CD14-positive monocyte (primary cell): ENCODE results near the gene SIX2. TPM values are rescaled to one million over a fixed set of nuclear protein-coding genes. Genes with fewer than 3 reads are reported as not detected.

Experiments used
- DNase-seq, 3 donors: peaks; one replicate each; pipeline ENCODE4 v3.0.0-alpha.2; 2011 to 2022
- H2AFZ ChIP-seq: 2 replicates; pipeline ENCODE4 v1.6.0; 2012; ENCODE audit warnings: mild to moderate bottlenecking, low read depth, low read length, inconsistent platforms; ENCODE audit not compliant: insufficient read depth, poor library complexity, severe bottlenecking
- H3K27ac ChIP-seq, 2 donors: 1 replicate in 1 of 2; 2 replicates in 1 of 2; pipeline ENCODE4 v1.5.1; 2012 to 2013; ENCODE audit warnings: low read length in 2 of 2, control low read depth in 1 of 2, inconsistent platforms in 1 of 2, low read depth in 1 of 2, mild to moderate bottlenecking in 1 of 2
- H3K27me3 ChIP-seq, 2 donors: one replicate each; pipeline versions ENCODE4 v1.6.0 to v1.6.1; 2011 to 2013; ENCODE audit warnings: low read length in 2 of 2; ENCODE audit not compliant: control insufficient read depth in 2 of 2, insufficient read depth in 2 of 2
- H3K36me3 ChIP-seq, 2 donors: replicated peaks in 1 of 2; 1 replicate in 1 of 2; 2 replicates in 1 of 2; pipeline versions ENCODE4 v1.5.1 to v1.6.1; 2012 to 2013; ENCODE audit warnings: low read length in 2 of 2, control low read depth in 1 of 2, inconsistent platforms in 1 of 2, mild to moderate bottlenecking in 1 of 2; ENCODE audit not compliant: insufficient read depth in 2 of 2, control insufficient read depth in 1 of 2
- H3K4me1 ChIP-seq, 2 donors: 1 replicate in 1 of 2; 2 replicates in 1 of 2; pipeline versions ENCODE4 v1.5.1 to v1.6.1; 2012 to 2013; ENCODE audit warnings: low read length in 2 of 2, control low read depth in 1 of 2, inconsistent platforms in 1 of 2, mild to moderate bottlenecking in 1 of 2, moderate library complexity in 1 of 2; ENCODE audit not compliant: insufficient read depth in 2 of 2, control insufficient read depth in 1 of 2
- H3K4me2 ChIP-seq: replicated peaks from 2 replicates; pipeline ENCODE3; 2012; ENCODE audit warnings: low read length, moderate library complexity, mild to moderate bottlenecking; ENCODE audit not compliant: poor library complexity, severe bottlenecking; ENCODE audit errors: extremely low read depth
- H3K4me3 ChIP-seq, 3 experiments: fragments of 200-600 bp in 1 of 3; sonication (generic) in 1 of 3; replicated peaks in 1 of 3; 1 replicate in 2 of 3; 2 replicates in 1 of 3; pipeline ENCODE4 v1.5.1; 2011 to 2013; ENCODE audit warnings: low read length in 3 of 3, mild to moderate bottlenecking in 3 of 3, control low read depth in 2 of 3, low read depth in 2 of 3, inconsistent platforms in 1 of 3, moderate library complexity in 1 of 3
- H3K79me2 ChIP-seq: 2 replicates; pipeline ENCODE4 v1.6.0; 2012; ENCODE audit warnings: mild to moderate bottlenecking, control low read depth, inconsistent platforms, low read length, moderate library complexity; ENCODE audit not compliant: insufficient read depth
- H3K9ac ChIP-seq: 2 replicates; pipeline ENCODE4 v1.6.0; 2017; ENCODE audit warnings: low read length, mild to moderate bottlenecking; ENCODE audit not compliant: insufficient read depth, poor library complexity, severe bottlenecking
- H3K9me3 ChIP-seq, 2 donors: replicated peaks in 1 of 2; 1 replicate in 1 of 2; 2 replicates in 1 of 2; pipeline versions ENCODE4 v1.5.1 to v1.6.1; 2012 to 2013; ENCODE audit warnings: low read length in 2 of 2, control low read depth in 1 of 2; ENCODE audit not compliant: control insufficient read depth in 1 of 2, insufficient read depth in 1 of 2
- H4K20me1 ChIP-seq: 2 replicates; pipeline ENCODE4 v1.6.0; 2012; ENCODE audit warnings: mild to moderate bottlenecking, low read length, control low read depth, moderate library complexity; ENCODE audit not compliant: insufficient read depth
- H3K27ac Mint-ChIP-seq, 7 donors: one replicate each; pipeline ENCODE4 v1.8.0; 2020; ENCODE audit warnings: mild to moderate bottlenecking in 7 of 7, mixed read lengths in 7 of 7, moderate library complexity in 6 of 7, inconsistent platforms in 2 of 7
- H3K27me3 Mint-ChIP-seq, 3 donors: one replicate each; pipeline ENCODE4 v1.8.0; 2021 to 2022; ENCODE audit warnings: low read depth in 3 of 3, mild to moderate bottlenecking in 3 of 3, mixed read lengths in 3 of 3, moderate library complexity in 3 of 3, inconsistent platforms in 1 of 3
- H3K36me3 Mint-ChIP-seq, 2 donors: one replicate each; pipeline ENCODE4 v1.8.0; 2020; ENCODE audit warnings: mixed read lengths in 2 of 2, inconsistent platforms in 1 of 2, mild to moderate bottlenecking in 1 of 2
- H3K4me1 Mint-ChIP-seq: one replicate; pipeline ENCODE4 v1.8.0; 2020; ENCODE audit warnings: mild to moderate bottlenecking, mixed read lengths
- H3K4me3 Mint-ChIP-seq, 2 donors: one replicate each; pipeline ENCODE4 v1.8.0; 2020; ENCODE audit warnings: mild to moderate bottlenecking in 2 of 2, mixed read lengths in 2 of 2, moderate library complexity in 1 of 2
- H3K9me3 Mint-ChIP-seq, 7 donors: one replicate each; pipeline ENCODE4 v1.8.0; 2020 to 2022; ENCODE audit warnings: mixed read lengths in 7 of 7, mild to moderate bottlenecking in 6 of 7, moderate library complexity in 6 of 7, inconsistent platforms in 2 of 7
- WGBS: methylation state at CpG from one replicate; pipeline ENCODE4 v1.1.5; 2013; ENCODE audit warnings: missing lambda C conversion rate; ENCODE audit not compliant: insufficient coverage; 5-methylcytosine and 5-hydroxymethylcytosine counted together
- intact Hi-C, 2 donors: fragments of 100-400 bp; cut with micrococcal nuclease; formaldehyde crosslinking; loops; one replicate each; pipeline versions ENCODE4 v1.15.0 to v1.15.1; 2023
- polyA plus RNA-seq, 3 donors: library from polyadenylated mRNA; depleted of rRNA in 1 of 3; unstranded in 2 of 3; stranded (reverse) in 1 of 3; fragments of 300-500 nt in 2 of 3; fragments of >200 nt in 1 of 3; fragmentation: Illumina TruSeq in 2 of 3; gene quantifications; 1 replicate in 2 of 3; 2 replicates in 1 of 3; pipeline ENCODE4 v1.2.3, GENCODE V29; 2012 to 2021
- TF ChIP-seq, protein P1 (sequence below): fragments of 200-600 bp; IDR thresholded peaks from one replicate; pipeline ENCODE4 v1.8.0; 2022; ENCODE audit warnings: antibody characterized with exemption, mild to moderate bottlenecking

SIX2 gene
- polyA plus RNA-seq, 3 donors: not detected

DNA sequence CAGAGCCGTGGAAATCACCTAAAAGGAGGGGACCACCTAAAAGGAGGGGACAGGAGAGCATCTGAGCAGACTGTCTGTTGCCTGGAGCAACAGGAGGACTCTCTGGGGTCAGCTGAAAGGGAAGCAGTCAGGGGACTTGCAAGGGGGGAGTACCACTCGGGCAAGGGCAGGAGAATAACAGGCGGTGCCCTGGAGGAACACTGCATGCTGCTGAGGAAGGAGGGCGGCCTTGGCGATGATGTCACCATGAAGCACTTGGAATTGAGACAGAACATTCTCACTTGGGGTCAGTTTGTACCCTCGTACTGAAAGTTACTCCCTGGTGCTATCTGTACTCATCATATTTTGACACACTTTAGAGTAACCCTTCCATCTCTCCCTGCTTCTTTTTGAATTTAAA, 49.4 kb downstream of the SIX2 start:
- no peaks in the 10 kb centered on the region for H3K36me3 ChIP-seq
- H3K79me2 ChIP-seq: no peaks in the 10 kb centered on the region
- H3K4me2 ChIP-seq: no peak overlapping the region
- H3K4me3 ChIP-seq: no peak overlapping the region
- Mint-ChIP-seq H3K4me1 (peaks cover 10% of the 10 kb centered on the region), H3K4me3 (no peak overlapping the region), H3K9me3 (no peaks in the 10 kb centered on the region), H3K36me3 (no peaks in the 10 kb centered on the region), H3K27me3 (peaks cover 38 to 74% (median 56%) of the 10 kb centered on the region in 3 donors), H3K27ac (peak overlapping the region in 2 of 7 donors; percentile 44 to 47)
- H2AFZ ChIP-seq: no peak overlapping the region
- H3K9me3 ChIP-seq: peaks cover 0 to 5% of the 10 kb centered on the region in 2 donors
- H3K27me3 ChIP-seq: peaks cover 5 to 33% of the 10 kb centered on the region in 2 donors
- DNase-seq: no peak
- no peak overlapping the region for H3K9ac ChIP-seq
- TF ChIP-seq, protein P1, sequence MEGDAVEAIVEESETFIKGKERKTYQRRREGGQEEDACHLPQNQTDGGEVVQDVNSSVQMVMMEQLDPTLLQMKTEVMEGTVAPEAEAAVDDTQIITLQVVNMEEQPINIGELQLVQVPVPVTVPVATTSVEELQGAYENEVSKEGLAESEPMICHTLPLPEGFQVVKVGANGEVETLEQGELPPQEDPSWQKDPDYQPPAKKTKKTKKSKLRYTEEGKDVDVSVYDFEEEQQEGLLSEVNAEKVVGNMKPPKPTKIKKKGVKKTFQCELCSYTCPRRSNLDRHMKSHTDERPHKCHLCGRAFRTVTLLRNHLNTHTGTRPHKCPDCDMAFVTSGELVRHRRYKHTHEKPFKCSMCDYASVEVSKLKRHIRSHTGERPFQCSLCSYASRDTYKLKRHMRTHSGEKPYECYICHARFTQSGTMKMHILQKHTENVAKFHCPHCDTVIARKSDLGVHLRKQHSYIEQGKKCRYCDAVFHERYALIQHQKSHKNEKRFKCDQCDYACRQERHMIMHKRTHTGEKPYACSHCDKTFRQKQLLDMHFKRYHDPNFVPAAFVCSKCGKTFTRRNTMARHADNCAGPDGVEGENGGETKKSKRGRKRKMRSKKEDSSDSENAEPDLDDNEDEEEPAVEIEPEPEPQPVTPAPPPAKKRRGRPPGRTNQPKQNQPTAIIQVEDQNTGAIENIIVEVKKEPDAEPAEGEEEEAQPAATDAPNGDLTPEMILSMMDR: no peak
- peaks cover 6 to 11% of the 10 kb centered on the region in 2 donors for H3K4me1 ChIP-seq
- intact Hi-C loops: loop anchor here (5.0 to 10.0 kb wide), 4 partner anchors 478 to 715 kb away; no protein-coding TSS in a partner anchor
- no peaks in the 10 kb centered on the region for H4K20me1 ChIP-seq
- WGBS: 83% methylated on average over 6 of the region's 6 CpGs
- H3K27ac ChIP-seq: no peak overlapping the region

DNA sequence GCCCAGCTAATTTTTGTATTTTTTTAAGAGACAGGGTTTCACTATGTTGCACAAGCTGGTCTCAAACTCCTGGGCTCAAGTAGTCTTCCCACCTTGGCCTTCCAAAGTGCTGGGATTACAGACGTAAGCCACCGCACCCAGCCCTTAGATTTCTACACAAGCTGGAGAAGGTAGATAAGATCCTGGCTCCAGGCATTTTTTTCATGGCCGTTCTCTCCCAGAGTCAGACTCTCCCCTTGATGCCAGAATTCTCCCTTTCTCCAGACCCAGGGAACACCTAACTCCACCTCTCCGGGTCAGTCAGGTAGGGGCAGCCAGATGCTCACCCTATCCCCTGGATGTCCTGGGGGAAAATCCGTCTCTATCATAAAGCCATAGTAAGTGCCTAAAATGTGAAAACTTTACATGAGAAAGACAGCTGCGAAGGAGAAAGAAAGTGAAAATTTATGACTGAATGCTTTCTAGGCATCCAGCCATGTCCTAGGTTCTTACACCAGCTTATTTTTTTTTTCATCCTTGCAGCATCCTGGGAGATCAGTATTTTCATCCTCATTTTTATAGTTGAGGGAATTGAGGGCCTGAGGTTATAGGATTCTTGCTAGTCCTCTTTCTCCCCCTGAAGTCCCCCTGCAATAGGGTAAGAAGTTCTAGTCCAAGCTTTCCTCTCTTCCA, 51.5 kb downstream of the SIX2 start:
- Mint-ChIP-seq H3K27me3 (peaks cover 56 to 80% (median 70%) of the 10 kb centered on the region in 3 donors), H3K4me3 (peak overlapping the region in 1 of 2 donors; percentile 11)
- intact Hi-C loops: loop anchor here (5.0 to 10.0 kb wide), 4 partner anchors 475 to 713 kb away; no protein-coding TSS in a partner anchor

More for the DNA sequence above, 51.5 kb downstream of the SIX2 start:
- WGBS: 80% methylated on average over 1 of the region's 6 CpGs
- Histone ChIP-seq H3K4me2 (no peak overlapping the region), H3K9me3 (peaks cover 0 to 18% of the 10 kb centered on the region in 2 donors), H3K4me1 (peaks cover 6 to 13% of the 10 kb centered on the region in 2 donors), H3K9ac (no peak overlapping the region), H3K36me3 (no peaks in the 10 kb centered on the region), H2AFZ (no peak overlapping the region), H3K27ac (no peak overlapping the region), H3K4me3 (no peak overlapping the region), H3K27me3 (peaks cover 21 to 51% of the 10 kb centered on the region in 2 donors), H3K79me2 (no peaks in the 10 kb centered on the region), H4K20me1 (no peaks in the 10 kb centered on the region)
- TF ChIP-seq, protein P1: no peak
- Mint-ChIP-seq H3K36me3 (no peaks in the 10 kb centered on the region), H3K27ac (no peak overlapping the region), H3K4me1 (peaks cover 16% of the 10 kb centered on the region), H3K9me3 (peaks cover 0 to 10% (median 0%) of the 10 kb centered on the region in 7 donors)
- DNase-seq: no peak
